GM21381 (cell line): ENCODE data around the gene ERICH3.
"Not testable (repeated sequence)": the region's sequence is repeated elsewhere in the genome, so short reads cannot be mapped to it uniquely, and the experiment has no call there.

Experiments used
- ATAC-seq: cut with Tn5 transposase; IDR thresholded peaks from one replicate; pipeline ENCODE4 v1.9.1; 2021; ENCODE audit warnings: mild to moderate bottlenecking, moderate library complexity; ENCODE audit not compliant: unreplicated experiment

ERICH3 gene

GRCh38 chr1:74679811-74680210 lies 6.2 kb upstream of the ERICH3 start:
- ATAC-seq, result no peak

DNA sequence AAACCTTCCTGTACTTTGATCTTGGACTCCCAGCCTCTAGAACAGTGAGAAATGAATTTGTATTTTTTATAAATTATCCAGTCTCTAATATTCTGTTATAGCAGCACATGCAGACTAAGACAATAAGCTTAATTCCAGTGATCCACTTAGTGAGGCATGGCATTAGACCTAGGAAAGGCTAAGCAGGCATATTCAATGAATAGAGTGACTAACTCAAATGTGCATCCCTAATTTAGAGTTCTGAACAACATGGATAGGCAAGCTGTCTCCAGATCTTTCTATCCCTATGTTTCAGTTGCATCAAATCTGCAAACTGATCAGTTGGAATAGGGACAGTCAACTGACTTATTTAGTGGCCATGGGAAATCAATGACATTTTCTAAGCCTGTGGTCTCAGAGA lies 4.3 kb upstream of the ERICH3 start:
- ATAC-seq, result no peak

DNA sequence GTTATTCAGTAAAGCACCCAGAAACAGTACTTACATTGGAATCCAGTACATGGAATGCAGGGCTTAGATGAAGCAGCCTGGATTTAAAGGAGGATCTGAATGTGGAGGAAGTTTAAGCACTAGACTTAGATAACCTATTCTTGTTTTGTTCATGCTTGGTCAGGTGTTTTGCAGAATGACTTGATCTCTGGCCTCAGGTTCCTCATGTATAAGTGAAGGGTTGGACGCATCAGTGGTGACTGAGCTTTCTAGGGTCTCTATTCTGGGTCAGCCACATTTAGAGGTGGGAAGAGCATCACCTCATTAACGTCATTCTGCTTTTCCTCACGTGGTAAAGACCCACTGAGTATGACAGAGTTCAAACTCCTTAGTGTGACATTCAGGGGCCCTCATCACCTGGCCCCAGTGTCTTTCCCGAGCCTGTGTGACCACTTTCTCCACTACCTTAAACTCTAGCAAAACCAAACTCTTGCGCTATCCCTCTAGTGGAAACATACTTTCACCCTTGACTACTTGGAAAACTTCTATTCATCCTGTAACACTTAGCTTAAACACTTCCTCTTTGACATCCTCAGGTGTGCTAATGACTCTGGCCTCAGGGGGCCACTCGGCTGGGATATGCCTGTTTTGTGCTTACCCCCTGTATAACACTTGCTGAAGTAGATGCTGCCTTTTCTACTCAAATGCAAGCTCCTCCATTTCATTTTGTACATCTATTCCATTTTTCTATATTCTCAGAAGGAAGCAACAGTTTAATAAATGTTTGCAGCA lies 871 bp upstream of the ERICH3 start:
- no peak for ATAC-seq

GRCh38 chr1:74670866-74671265 lies 2.7 kb downstream of the ERICH3 start:
- not testable (repeated sequence) for ATAC-seq

DNA sequence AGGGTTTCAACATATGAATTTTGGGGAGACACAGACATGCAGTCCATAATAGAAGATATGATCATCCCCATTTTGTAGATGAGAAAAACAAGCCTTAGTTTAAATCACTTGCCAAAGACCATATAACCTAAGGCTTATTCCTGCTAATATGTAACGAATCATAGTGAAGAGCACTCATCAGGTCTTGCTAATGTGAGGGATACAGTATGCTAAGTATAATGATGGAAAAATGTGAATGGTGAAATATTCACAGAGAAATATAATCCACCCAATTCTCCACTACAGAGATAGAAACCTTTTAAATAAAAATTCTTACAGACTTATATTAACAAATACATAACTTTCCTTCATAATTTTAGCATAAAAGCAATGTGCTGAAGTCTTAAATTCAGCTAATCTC lies 18.9 kb downstream of the ERICH3 start:
- ATAC-seq, result no peak

DNA sequence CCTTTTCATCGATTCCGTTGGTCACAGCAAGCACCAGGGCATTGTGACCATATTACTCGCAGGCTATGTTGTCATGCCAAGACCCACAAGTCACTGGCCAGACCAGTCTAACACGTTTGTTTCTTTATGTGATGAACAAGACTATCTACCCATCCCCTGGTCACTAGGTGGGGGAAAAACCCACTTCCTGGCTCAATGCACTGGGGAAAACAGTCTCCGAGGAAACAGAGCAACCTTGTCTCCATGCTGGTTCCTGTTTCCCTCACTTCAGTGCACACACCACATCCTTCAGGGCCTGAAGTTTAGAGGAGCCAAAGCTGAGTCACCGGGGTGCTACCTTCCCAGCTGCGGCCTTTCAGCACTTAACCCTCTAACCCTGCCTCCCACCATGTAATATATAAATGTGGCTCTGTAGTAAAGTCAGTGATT lies 20.9 kb downstream of the ERICH3 start:
- peak; percentile 97 for ATAC-seq

DNA sequence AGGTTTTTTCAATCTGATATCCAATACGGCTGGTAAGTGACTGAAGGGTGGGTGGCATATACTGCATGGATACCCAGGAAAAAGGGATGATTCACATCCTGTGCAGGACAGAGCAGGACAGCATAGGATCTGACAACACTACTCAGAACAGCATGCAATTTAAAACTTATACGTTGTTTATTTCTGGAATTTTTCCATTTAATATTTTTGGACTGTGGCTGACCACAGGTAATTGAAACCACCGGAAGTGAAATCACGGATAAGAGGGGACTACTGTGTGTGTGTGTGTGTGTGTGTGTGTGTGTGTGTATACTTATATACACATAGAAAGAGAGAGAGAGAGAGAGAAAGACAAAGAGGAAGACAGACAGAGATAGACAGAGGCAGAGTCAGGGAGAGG lies 23.0 kb downstream of the ERICH3 start:
- ATAC-seq, result no peak

DNA sequence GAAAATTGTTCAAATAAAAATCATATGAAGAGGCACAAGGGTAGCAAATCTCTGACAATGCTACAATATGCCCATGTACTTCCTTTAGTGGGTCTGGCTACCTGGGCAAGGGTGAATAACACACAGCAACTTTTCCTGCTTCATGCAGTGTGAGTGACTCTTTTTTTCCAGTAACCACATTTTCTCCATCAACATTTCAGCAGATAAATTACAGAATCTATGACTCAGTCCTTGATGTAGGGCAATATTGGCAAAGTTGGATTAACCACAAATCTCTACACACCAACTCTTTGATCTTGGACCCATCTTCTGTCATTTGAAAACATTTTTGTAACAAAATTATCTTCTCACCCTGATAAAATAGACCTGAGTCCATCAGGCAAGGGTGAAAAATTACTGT lies 31.7 kb downstream of the ERICH3 start:
- ATAC-seq, result no peak

GRCh38 chr1:74641161-74641560 lies 32.4 kb downstream of the ERICH3 start:
- no peak for ATAC-seq

GRCh38 chr1:74637296-74637695 lies 36.3 kb downstream of the ERICH3 start:
- ATAC-seq, result no peak

DNA sequence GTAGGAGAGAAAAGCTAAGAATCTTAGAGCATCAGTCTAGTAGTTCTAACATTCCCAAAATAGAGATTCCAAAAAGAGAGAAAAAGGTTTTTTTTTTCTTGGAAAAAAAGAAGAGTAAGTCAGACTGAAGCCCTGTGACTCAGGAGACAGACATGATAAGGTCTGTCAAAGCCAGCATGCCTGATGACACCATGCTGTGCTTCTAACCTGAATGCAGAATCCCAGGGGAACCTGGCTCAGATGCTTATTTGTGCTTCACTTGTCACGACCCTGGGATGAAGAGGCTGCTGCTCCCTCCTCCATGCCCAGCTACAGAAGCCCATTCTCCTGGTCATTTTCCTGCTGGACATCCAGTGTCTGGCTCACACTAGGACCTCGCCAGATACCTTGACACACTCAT lies 44.3 kb downstream of the ERICH3 start:
- no peak for ATAC-seq

- no peak for ATAC-seq
Measured at GRCh38 chr1:74623716-74624115, 49.9 kb downstream of the ERICH3 start.

DNA sequence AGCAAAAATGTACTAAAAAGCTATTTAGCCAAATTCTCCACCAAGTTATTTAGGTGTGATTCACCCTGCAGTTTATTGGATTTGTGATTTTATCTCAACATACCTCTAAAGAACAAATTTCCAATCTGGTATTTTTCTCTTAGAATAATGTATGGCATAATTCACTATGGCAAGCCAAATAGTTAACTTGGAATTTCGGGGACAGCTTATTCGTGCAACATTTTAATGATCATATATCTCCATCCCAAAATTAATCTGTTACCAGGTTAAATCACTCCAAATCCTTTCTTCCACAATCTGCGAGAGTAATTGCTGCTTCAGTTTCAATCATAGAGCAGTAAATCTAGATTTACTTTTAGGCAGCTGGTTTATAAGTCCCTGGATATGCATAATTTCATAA lies 53.4 kb downstream of the ERICH3 start:
- no peak for ATAC-seq

DNA sequence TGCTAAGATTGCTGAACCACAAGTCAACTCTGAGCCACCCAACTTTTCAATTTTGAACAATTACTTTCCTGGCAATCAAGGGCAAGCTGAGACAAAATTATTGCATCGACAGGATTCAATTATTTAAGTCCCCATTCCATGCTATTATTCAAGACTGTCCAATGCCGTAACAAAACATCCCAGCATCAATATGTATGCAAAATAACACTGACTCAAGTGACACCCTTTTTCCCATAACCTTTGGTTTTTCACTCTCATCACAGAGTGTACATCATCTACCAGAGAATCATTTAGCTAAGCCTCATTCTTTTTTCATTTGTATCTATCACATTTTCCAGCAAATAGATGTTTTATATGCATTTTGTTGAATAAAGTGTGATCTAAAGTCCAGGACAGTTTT lies 54.6 kb downstream of the ERICH3 start:
- ATAC-seq, result no peak

DNA sequence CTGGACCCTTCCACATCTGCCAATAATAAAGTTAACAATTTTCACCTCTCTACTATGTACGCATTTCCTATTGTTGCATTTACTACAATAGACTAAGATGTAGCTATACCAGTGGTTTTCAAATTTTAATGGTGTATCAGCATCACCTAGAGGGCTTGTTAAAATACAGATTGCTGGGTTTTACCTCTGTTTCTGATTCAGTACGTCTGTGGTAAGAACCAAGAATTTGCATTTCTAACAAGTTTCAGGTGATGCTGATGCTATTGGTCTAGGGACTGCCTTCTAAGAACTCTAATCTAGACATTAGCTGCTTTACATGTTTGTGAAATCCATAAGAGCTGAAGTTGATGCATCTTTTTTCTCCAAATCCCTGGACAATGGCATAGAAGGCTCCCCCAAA lies 59.7 kb downstream of the ERICH3 start:
- ATAC-seq, result peak; percentile 67

DNA sequence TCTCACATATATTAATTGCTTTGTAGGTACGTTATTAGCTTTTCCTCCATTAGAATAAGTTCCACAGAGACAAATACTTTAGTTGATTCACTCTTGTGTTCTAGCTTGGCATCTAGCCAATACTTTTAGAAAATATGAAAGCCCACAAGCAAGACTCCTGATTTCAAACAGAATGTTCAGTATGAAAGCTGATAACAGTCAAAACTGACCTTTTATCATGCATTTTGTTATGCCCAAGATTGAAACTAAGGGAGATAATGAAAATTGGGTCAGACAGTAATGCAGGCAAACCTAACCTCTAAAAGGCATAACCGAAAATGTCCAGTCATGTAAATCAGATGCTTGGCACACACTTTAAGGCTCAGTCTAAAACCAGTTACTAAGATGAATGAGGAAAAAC lies 61.7 kb downstream of the ERICH3 start:
- ATAC-seq, result no peak

DNA sequence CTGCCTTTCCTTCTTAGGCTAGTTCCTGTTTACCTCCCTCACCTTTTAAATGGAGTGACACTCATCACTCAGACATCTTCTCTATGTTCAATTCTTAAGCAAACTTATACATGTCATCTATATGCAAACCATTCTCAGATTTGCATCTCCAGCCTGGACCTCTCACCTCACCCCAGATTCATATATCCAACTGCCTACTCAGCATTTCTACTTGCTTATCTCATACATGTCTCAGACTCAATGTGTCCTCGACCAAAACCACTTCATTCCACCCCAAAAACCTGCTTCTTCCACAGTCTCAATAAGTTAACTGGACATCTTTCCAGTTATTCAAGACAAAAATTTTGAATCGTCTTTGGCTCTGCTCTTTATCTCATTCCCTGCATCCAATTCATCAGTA lies 62.6 kb downstream of the ERICH3 start:
- no peak for ATAC-seq

- no peak for ATAC-seq
Measured at GRCh38 chr1:74609810-74610371, 63.7 kb downstream of the ERICH3 start.

GRCh38 chr1:74596717-74597116 lies 76.9 kb downstream of the ERICH3 start:
- no peak for ATAC-seq

DNA sequence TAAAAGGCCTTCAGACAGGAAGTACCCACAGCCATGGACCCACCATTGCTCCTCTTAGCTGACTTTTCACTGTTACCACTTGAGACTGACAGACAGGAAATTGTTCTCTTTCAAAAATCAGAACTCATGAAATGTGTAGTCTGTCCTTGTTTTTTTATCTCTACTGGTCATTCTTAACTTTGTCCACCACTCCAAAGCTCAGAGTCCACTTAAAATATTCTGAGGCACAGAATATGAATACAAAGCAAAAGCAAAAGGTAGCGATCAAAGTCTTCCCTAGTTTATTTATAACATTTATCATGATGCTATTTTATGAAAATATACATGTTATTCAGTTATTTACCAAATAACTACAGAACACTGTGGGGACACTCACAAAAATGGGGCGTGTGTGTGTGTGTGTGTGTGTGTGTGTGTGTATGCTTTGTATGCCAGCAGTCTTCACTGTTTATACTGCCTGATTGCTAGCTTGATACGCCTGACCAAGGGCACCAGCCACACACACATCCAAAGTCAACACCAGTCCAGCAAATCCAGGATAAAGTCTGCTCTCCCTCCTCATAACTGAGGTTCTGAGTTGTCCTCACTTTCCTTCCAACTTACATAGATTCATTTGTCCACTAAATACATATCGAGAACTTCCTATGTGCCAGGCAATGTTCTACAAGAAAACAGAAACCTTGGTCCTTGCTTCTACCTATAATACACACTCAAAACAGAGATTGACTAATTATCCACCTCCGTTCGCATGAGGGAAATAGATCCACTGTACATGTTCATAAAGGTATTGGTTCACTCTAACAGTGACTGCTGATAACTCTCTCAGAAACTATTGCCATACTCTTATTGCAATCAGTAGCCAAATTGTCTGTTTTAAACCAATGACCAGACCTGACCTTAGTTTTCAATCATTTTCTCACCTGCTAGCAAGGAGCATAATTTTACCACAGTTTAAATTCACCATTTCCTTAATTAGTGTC lies 79.4 kb downstream of the ERICH3 start:
- ATAC-seq, result no peak

GRCh38 chr1:74592580-74593355 lies 80.8 kb downstream of the ERICH3 start:
- no peak for ATAC-seq
